ENCODE measurements around the gene AFF1. TPM values are rescaled to one million over a fixed set of nuclear protein-coding genes. Genes with fewer than 3 reads are reported as not detected.
A peak's percentile ranks its signal among the peaks of the same experiment; 100 is the strongest.

The AFF1 gene
- total RNA-seq, 1 experiment from 2014 or later: 93.4 TPM

DNA sequence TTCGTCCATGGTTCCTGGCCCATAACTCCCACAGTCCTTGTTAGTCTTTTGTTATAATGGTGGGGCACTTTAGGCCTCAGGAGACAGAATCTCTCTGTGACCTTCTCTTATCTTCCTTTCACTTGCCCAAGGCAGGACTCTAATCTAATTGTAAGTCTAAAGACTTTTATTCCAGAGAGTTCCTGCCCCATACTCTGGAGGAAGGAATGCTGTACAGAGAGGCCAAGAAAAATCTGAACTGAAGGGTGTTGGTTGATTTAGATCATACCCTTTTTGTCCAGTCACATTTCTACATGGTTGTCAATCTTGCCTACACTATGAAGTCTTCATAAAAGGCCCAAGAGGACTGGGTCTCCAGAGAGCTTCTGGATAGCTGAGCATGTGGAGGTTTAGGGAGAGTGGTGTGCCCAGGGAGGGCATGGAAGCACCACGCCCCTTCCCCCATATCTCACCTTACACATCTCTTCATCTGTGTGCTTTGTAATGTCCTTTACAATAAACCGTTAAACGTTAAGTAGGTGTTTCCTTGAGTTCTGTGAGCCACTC lies 84.5 kb downstream of the AFF1 start (continued):
- TF ChIP-seq CREM (CRISPR knock-in tag; IDR thresholded peaks at IDR 0.05): no peak

GRCh38 chr4:87019898-87020297 lies 85.1 kb downstream of the AFF1 start:
- CTCF ChIA-PET: no interaction called here
- Mint-ChIP-seq H3K4me1 (peaks cover 76% of the 10 kb centered on the region), H3K27ac (peak overlapping the region; percentile 76), H3K27me3 (ENCODE audit: low read depth) (no peaks in the 10 kb centered on the region), H3K4me3 (no peak overlapping the region), H3K9me3 (no peaks in the 10 kb centered on the region), H3K36me3 (no peaks in the 10 kb centered on the region)
- ATAC-seq: no peak
- POLR2A ChIA-PET: no interaction called here
- no peak for TF ChIP-seq ATF1 (CRISPR knock-in tag; IDR thresholded peaks at IDR 0.05)
- DNase-seq (ENCODE audit: low spot score): no peak

GRCh38 chr4:87024201-87024600 lies 89.4 kb downstream of the AFF1 start:
- Mint-ChIP-seq H3K9me3 (no peaks in the 10 kb centered on the region), H3K27me3 (ENCODE audit: low read depth) (no peaks in the 10 kb centered on the region), H3K4me3 (no peak overlapping the region), H3K36me3 (no peaks in the 10 kb centered on the region), H3K4me1 (peaks cover 67% of the 10 kb centered on the region), H3K27ac (peak overlapping the region; percentile 50; the same call in 1 of the 2 replicates)
- DNase-seq (ENCODE audit: low spot score) (no peak), ATAC-seq (no peak)
- CTCF ChIA-PET: interaction anchor here (0.8 to 1.8 kb wide), 2 partner anchors 13 to 102 kb away, joined by 3 to 6 read pairs; no protein-coding TSS in a partner anchor
- TF ChIP-seq RELA (CRISPR knock-in tag; IDR thresholded peaks at IDR 0.05; ENCODE audit: borderline replicate concordance) (no peak), ZNF512 (CRISPR knock-in tag; IDR thresholded peaks at IDR 0.05; ENCODE audit: borderline replicate concordance) (no peak), CBFB (CRISPR knock-in tag; IDR thresholded peaks at IDR 0.05; ENCODE audit: low read depth) (no peak), ETV6 (CRISPR knock-in tag; IDR thresholded peaks at IDR 0.05) (no peak), ZNF671 (CRISPR knock-in tag; IDR thresholded peaks at IDR 0.05) (no peak), ELF4 (CRISPR knock-in tag; IDR thresholded peaks at IDR 0.05; ENCODE audit: low read depth) (no peak), JUN (CRISPR knock-in tag; IDR thresholded peaks at IDR 0.05) (no peak), NFE2L1 (CRISPR knock-in tag; IDR thresholded peaks at IDR 0.05) (no peak), TCF7 (CRISPR knock-in tag; IDR thresholded peaks at IDR 0.05; ENCODE audit: low read depth) (no peak)
- TF ChIP-seq, protein P1, sequence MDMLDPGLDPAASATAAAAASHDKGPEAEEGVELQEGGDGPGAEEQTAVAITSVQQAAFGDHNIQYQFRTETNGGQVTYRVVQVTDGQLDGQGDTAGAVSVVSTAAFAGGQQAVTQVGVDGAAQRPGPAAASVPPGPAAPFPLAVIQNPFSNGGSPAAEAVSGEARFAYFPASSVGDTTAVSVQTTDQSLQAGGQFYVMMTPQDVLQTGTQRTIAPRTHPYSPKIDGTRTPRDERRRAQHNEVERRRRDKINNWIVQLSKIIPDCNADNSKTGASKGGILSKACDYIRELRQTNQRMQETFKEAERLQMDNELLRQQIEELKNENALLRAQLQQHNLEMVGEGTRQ (CRISPR knock-in tag; IDR thresholded peaks at IDR 0.05): no peak
- TF ChIP-seq, protein P2, sequence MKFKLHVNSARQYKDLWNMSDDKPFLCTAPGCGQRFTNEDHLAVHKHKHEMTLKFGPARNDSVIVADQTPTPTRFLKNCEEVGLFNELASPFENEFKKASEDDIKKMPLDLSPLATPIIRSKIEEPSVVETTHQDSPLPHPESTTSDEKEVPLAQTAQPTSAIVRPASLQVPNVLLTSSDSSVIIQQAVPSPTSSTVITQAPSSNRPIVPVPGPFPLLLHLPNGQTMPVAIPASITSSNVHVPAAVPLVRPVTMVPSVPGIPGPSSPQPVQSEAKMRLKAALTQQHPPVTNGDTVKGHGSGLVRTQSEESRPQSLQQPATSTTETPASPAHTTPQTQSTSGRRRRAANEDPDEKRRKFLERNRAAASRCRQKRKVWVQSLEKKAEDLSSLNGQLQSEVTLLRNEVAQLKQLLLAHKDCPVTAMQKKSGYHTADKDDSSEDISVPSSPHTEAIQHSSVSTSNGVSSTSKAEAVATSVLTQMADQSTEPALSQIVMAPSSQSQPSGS (CRISPR knock-in tag; IDR thresholded peaks at IDR 0.05; ENCODE audit: borderline replicate concordance, low read depth): no peak
- POLR2A ChIA-PET: no interaction called here

GRCh38 chr4:87025023-87025613 lies 90.3 kb downstream of the AFF1 start:
- Mint-ChIP-seq H3K27ac (peak overlapping the region; percentile 88), H3K9me3 (no peaks in the 10 kb centered on the region), H3K4me1 (peaks cover 59% of the 10 kb centered on the region), H3K4me3 (no peak overlapping the region), H3K36me3 (no peaks in the 10 kb centered on the region), H3K27me3 (ENCODE audit: low read depth) (no peaks in the 10 kb centered on the region)
- ATAC-seq (0 out of 2 replicates have a peak, but pooled peaks have one; percentile 8), DNase-seq (ENCODE audit: low spot score) (no peak)
- ChIA-PET CTCF (interaction anchor here (1.5 to 1.8 kb wide), 2 partner anchors 65 to 103 kb away, joined by 3 to 6 read pairs; no protein-coding TSS in a partner anchor), POLR2A (interaction anchor here (0.6 kb wide), 1 partner anchor 44 kb away, joined by 4 read pairs; no protein-coding TSS in a partner anchor)
- no peak for TF ChIP-seq CTCF (IDR thresholded peaks at IDR 0.05)
- TF ChIP-seq RELA (CRISPR knock-in tag; IDR thresholded peaks at IDR 0.05; ENCODE audit: borderline replicate concordance): no peak
- no peak for TF ChIP-seq ZNF138 (CRISPR knock-in tag; conservative IDR thresholded peaks at IDR 0.05)
- no peak for TF ChIP-seq NR3C1 (CRISPR knock-in tag; conservative IDR thresholded peaks at IDR 0.05; ENCODE audit: low read depth)
- no peak for TF ChIP-seq NFATC4 (CRISPR knock-in tag; IDR thresholded peaks at IDR 0.05)
- no peak for TF ChIP-seq TEAD1 (CRISPR knock-in tag; IDR thresholded peaks at IDR 0.05)
- no peak for TF ChIP-seq ZNF416 (CRISPR knock-in tag; IDR thresholded peaks at IDR 0.05)
- TF ChIP-seq ZNF512 (CRISPR knock-in tag; IDR thresholded peaks at IDR 0.05; ENCODE audit: borderline replicate concordance): no peak
- TF ChIP-seq SP1 (CRISPR knock-in tag; conservative IDR thresholded peaks at IDR 0.05): no peak
- no peak for TF ChIP-seq MAX (CRISPR knock-in tag; IDR thresholded peaks at IDR 0.05)

Data from WTC11 (cell line).